ENCODE measurements around the gene FAM193B.

GRCh38 chr5:177527595-177527994 is 26.8 kb downstream of the FAM193B start:
- TF ChIP-seq JUNB (IDR thresholded peaks at IDR 0.05) (no peak), CTCF (IDR thresholded peaks at IDR 0.05) (no peak), GATA3 (IDR thresholded peaks at IDR 0.05; ENCODE audit: borderline replicate concordance) (no peak), BHLHE40 (IDR thresholded peaks at IDR 0.05; ENCODE audit: low read depth, low read length) (no peak), RAD21 (conservative IDR thresholded peaks at IDR 0.05 in 1 of 2, IDR thresholded peaks at IDR 0.05 in 1 of 2) (no peak), CHD2 (IDR thresholded peaks at IDR 0.05; ENCODE audit: low read length, partially characterized antibody) (no peak), FOSL2 (IDR thresholded peaks at IDR 0.05) (no peak), FOSL2 (CRISPR knock-in tag; IDR thresholded peaks at IDR 0.05) (no peak), ESRRA (IDR thresholded peaks at IDR 0.05; ENCODE audit: borderline replicate concordance, low read length) (no peak), HES2 (IDR thresholded peaks at IDR 0.05) (no peak)

Data from A549 (cell line).